ENCODE results near the gene BACH1. TPM values are rescaled to one million over a fixed set of nuclear protein-coding genes. Genes with fewer than 3 reads are reported as not detected.
A peak's percentile ranks its signal among the peaks of the same experiment; 100 is the strongest.

The BACH1 gene
- total RNA-seq, 2 experiments from 2014 or later: 21.8 to 23.2 TPM

- Mint-ChIP-seq H3K27ac (no peak overlapping the region), H3K27me3 (no peaks in the 10 kb centered on the region), H3K4me1 (peaks cover 6% of the 10 kb centered on the region), H3K4me3 (no peak overlapping the region), H3K36me3 (peaks cover 17% of the 10 kb centered on the region), H3K9me3 (no peaks in the 10 kb centered on the region)
- DNase-seq: no peak
Measured at GRCh38 chr21:29365661-29366265, 67.0 kb downstream of the BACH1 start.

GRCh38 chr21:29366532-29366931, 67.8 kb downstream of the BACH1 start:
- DNase-seq: no peak
- Mint-ChIP-seq H3K9me3 (no peaks in the 10 kb centered on the region), H3K4me1 (peaks cover 3% of the 10 kb centered on the region), H3K4me3 (no peak overlapping the region), H3K27me3 (no peaks in the 10 kb centered on the region), H3K36me3 (peaks cover 20% of the 10 kb centered on the region), H3K27ac (no peak overlapping the region)

GRCh38 chr21:29367335-29367734, 68.6 kb downstream of the BACH1 start:
- H3K36me3 Mint-ChIP-seq: peaks cover 22% of the 10 kb centered on the region
- H3K9me3 Mint-ChIP-seq: no peaks in the 10 kb centered on the region
- H3K4me1 Mint-ChIP-seq: peaks cover 10% of the 10 kb centered on the region
- H3K27me3 Mint-ChIP-seq: no peaks in the 10 kb centered on the region
- no peak for DNase-seq
- no peak overlapping the region for H3K27ac Mint-ChIP-seq
- no peak overlapping the region for H3K4me3 Mint-ChIP-seq

- H3K36me3 Mint-ChIP-seq: peaks cover 27% of the 10 kb centered on the region
- no peak overlapping the region for H3K27ac Mint-ChIP-seq
- no peaks in the 10 kb centered on the region for H3K9me3 Mint-ChIP-seq
- peaks cover 11% of the 10 kb centered on the region for H3K4me1 Mint-ChIP-seq
- no peak for DNase-seq
- H3K4me3 Mint-ChIP-seq: no peak overlapping the region
- H3K27me3 Mint-ChIP-seq: no peaks in the 10 kb centered on the region
Measured at GRCh38 chr21:29368906-29369305, 70.2 kb downstream of the BACH1 start.

GRCh38 chr21:29371464-29371863, 72.7 kb downstream of the BACH1 start:
- no peak overlapping the region for H3K27ac Mint-ChIP-seq
- no peaks in the 10 kb centered on the region for H3K9me3 Mint-ChIP-seq
- peaks cover 26% of the 10 kb centered on the region for H3K36me3 Mint-ChIP-seq
- DNase-seq: no peak
- H3K27me3 Mint-ChIP-seq: no peaks in the 10 kb centered on the region
- no peak overlapping the region for H3K4me3 Mint-ChIP-seq
- H3K4me1 Mint-ChIP-seq: peaks cover 14% of the 10 kb centered on the region

GRCh38 chr21:29372063-29372802, 73.5 kb downstream of the BACH1 start:
- Mint-ChIP-seq H3K9me3 (no peaks in the 10 kb centered on the region), H3K36me3 (peaks cover 26% of the 10 kb centered on the region), H3K4me3 (no peak overlapping the region), H3K27ac (peak overlapping the region; percentile 23), H3K27me3 (no peaks in the 10 kb centered on the region), H3K4me1 (peaks cover 19% of the 10 kb centered on the region)
- peak; percentile 33 for DNase-seq

GRCh38 chr21:29374481-29374880, 75.8 kb downstream of the BACH1 start:
- Mint-ChIP-seq H3K27me3 (no peaks in the 10 kb centered on the region), H3K4me3 (no peak overlapping the region), H3K36me3 (peaks cover 22% of the 10 kb centered on the region), H3K9me3 (no peaks in the 10 kb centered on the region), H3K27ac (no peak overlapping the region), H3K4me1 (peaks cover 19% of the 10 kb centered on the region)
- DNase-seq: no peak

- H3K4me1 Mint-ChIP-seq: peaks cover 15% of the 10 kb centered on the region
- DNase-seq: peak; percentile 42
- no peak overlapping the region for H3K27ac Mint-ChIP-seq
- H3K36me3 Mint-ChIP-seq: peaks cover 16% of the 10 kb centered on the region
- no peaks in the 10 kb centered on the region for H3K27me3 Mint-ChIP-seq
- no peaks in the 10 kb centered on the region for H3K9me3 Mint-ChIP-seq
- no peak overlapping the region for H3K4me3 Mint-ChIP-seq
Measured at GRCh38 chr21:29376556-29376955, 77.8 kb downstream of the BACH1 start.

GRCh38 chr21:29377266-29377665, 78.5 kb downstream of the BACH1 start:
- no peaks in the 10 kb centered on the region for H3K27me3 Mint-ChIP-seq
- peaks cover 15% of the 10 kb centered on the region for H3K36me3 Mint-ChIP-seq
- H3K4me3 Mint-ChIP-seq: no peak overlapping the region
- H3K9me3 Mint-ChIP-seq: no peaks in the 10 kb centered on the region
- no peak for DNase-seq
- no peak overlapping the region for H3K27ac Mint-ChIP-seq
- H3K4me1 Mint-ChIP-seq: peaks cover 9% of the 10 kb centered on the region

- no peak for DNase-seq
- no peak overlapping the region for H3K4me3 Mint-ChIP-seq
- no peak overlapping the region for H3K27ac Mint-ChIP-seq
- H3K27me3 Mint-ChIP-seq: no peaks in the 10 kb centered on the region
- peaks cover 6% of the 10 kb centered on the region for H3K36me3 Mint-ChIP-seq
- H3K4me1 Mint-ChIP-seq: peaks cover 7% of the 10 kb centered on the region
- H3K9me3 Mint-ChIP-seq: no peaks in the 10 kb centered on the region
Measured at GRCh38 chr21:29378832-29379231, 80.1 kb downstream of the BACH1 start.

- Mint-ChIP-seq H3K36me3 (peaks cover under 1% of the 10 kb centered on the region), H3K4me1 (peaks cover 7% of the 10 kb centered on the region), H3K27ac (no peak overlapping the region), H3K9me3 (no peaks in the 10 kb centered on the region), H3K27me3 (no peaks in the 10 kb centered on the region), H3K4me3 (no peak overlapping the region)
- no peak for DNase-seq
Measured at GRCh38 chr21:29379517-29380054, 80.9 kb downstream of the BACH1 start.

- Mint-ChIP-seq H3K4me1 (no peaks in the 10 kb centered on the region), H3K4me3 (no peak overlapping the region), H3K27ac (no peak overlapping the region), H3K27me3 (no peaks in the 10 kb centered on the region), H3K9me3 (no peaks in the 10 kb centered on the region), H3K36me3 (no peaks in the 10 kb centered on the region)
- DNase-seq: no peak
Measured at GRCh38 chr21:29382030-29382654, 83.4 kb downstream of the BACH1 start.

GRCh38 chr21:29384683-29385359, 86.1 kb downstream of the BACH1 start:
- Mint-ChIP-seq H3K4me1 (no peaks in the 10 kb centered on the region), H3K4me3 (no peak overlapping the region), H3K36me3 (no peaks in the 10 kb centered on the region), H3K27ac (no peak overlapping the region), H3K27me3 (no peaks in the 10 kb centered on the region), H3K9me3 (no peaks in the 10 kb centered on the region)
- DNase-seq: no peak

- H3K27me3 Mint-ChIP-seq: no peaks in the 10 kb centered on the region
Measured at GRCh38 chr21:29385934-29386520, 87.3 kb downstream of the BACH1 start.

GRCh38 chr21:29386803-29387202, 88.1 kb downstream of the BACH1 start:
- Mint-ChIP-seq H3K36me3 (no peaks in the 10 kb centered on the region), H3K27me3 (no peaks in the 10 kb centered on the region), H3K4me1 (no peaks in the 10 kb centered on the region), H3K4me3 (no peak overlapping the region), H3K27ac (no peak overlapping the region), H3K9me3 (no peaks in the 10 kb centered on the region)
- DNase-seq: no peak

More at GRCh38 chr21:29385934-29386520, 87.3 kb downstream of the BACH1 start:
- no peak overlapping the region for H3K27ac Mint-ChIP-seq
- no peaks in the 10 kb centered on the region for H3K36me3 Mint-ChIP-seq
- no peaks in the 10 kb centered on the region for H3K4me1 Mint-ChIP-seq
- no peaks in the 10 kb centered on the region for H3K9me3 Mint-ChIP-seq
- H3K4me3 Mint-ChIP-seq: no peak overlapping the region
- DNase-seq: no peak

Data from activated naive CD8-positive, alpha-beta T cell treated with anti-CD3 and anti-CD28 coated beads for 36 hours (primary cell).